ENCODE data around the gene RAB33B.

The RAB33B gene

DNA sequence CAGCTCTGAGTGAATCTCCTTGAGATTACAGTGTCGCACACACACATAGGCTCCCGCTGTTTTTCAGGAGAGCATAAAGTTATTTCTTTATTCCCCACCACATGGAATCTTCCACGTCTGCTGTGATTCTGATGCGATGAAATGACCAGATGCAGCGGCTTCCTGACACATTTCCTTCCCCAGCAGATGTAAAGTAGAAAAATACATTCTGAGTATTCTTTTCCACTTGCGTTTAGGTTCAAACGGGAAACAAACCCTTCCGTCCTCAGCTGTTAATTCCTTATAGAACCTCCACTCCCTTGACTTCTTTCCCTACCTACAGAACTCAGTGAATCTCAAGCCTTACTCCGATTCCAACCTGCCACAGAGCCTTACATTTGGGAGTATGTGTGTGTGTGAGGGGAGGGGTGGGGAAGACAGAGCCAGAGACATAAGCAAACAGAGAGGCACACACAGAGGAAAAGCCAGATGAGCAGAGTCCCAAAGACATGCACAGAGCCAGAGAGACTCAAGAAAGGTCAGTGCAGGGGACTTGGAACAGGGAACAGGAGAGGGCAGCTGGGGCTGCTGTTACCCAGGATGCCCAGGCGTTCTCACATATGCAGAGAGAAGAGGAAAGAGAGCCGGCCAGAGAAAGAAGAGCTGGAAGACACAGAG, 54.8 kb downstream of the RAB33B start:
- TF ChIP-seq GATA1 (IDR thresholded peaks at IDR 0.05; ENCODE audit: low read depth, low read length), result no peak
- DNase-seq, result no peak

DNA sequence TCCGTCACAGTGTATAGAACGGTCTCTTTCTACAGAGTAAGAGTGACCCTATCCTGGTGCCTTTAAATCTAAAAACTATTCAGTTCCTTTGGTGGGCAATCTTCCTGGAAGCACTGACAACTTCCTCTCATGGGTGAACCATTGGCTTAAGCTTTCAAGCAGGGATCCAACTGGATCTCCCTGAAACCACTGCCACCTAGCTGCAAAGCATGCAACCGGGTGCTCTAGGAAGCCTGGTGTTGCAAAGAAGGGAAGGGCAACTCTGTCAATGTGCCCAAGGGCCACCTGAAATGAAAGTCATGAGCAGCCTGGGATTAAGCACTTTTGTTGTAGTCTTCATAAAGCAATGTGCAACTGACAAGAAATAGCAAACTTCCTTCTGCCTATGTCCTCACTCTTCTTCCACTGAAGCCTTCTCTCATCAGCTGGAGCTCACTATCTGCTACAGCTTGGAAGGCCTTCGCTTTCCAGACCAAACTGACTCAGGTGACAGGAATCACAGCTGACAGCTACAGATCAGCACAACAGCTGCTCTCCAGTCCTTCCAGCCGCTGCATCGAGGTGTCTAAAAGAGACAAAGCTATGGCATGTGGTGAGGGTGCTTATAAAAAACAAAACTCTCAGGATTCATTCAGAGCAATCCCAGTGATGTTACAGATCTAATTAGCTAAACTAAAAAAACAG, 55.9 kb downstream of the RAB33B start:
- TF ChIP-seq GATA1 (IDR thresholded peaks at IDR 0.05; ENCODE audit: low read depth, low read length) (no peak), POLR2A (IDR thresholded peaks at IDR 0.05; ENCODE audit: low read length) (no peak)
- peak; percentile 22 to 34 for DNase-seq

DNA sequence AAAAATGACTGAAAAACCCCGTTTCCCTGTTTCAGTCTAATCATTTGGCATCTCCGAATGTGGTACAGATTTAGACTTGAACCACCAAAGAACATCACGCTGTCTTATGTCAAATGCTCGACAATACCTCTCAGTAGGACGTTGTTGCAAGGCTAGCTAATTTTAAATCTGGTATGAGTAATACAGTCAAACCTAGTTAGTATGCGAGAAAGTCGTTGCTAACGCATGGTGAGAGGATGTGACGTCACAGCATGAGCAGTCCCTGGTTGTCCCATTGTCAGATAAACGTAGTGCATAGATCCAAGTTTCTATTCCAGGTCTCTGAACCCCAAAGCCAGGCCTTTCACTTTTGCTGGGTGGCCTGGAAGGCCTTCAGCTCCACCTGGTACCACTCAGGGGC, 57.4 kb downstream of the RAB33B start:
- TF ChIP-seq GATA1 (IDR thresholded peaks at IDR 0.05; ENCODE audit: low read depth, low read length), result no peak
- no peak for TF ChIP-seq POLR2A (IDR thresholded peaks at IDR 0.05; ENCODE audit: low read length)
- DNase-seq, result no peak

DNA sequence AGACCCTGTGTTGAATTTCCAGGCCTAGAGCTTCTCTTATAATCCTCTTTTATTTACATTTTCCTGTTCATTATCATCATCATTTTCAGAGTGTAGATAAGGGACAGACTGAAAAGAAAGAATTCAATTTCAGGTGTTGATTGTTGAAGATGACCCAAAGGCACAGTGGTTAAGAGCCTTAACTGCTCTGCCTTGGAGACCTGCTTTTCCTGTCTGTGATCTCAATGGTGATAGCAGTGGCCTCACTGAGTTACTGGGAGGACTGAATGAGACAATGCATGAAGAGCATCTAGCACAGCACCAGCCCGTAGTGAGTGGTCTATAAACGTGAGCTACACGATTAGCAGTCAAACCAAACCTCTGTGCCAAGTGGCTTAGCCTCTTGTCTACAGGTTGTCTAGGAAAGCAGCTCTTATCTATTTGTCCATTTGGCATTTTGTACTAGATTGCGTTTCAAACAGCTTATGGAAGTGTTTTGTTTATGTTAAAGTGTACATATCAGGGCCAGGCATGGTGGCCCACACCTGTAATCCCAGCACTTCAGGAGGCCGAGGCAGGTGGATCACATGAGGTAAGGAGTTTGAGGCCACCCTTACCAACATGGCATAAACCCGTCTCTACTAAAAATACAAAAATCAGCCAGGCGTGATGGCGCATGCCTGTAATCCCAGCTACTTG, 60.6 kb downstream of the RAB33B start:
- no peak for DNase-seq

DNA sequence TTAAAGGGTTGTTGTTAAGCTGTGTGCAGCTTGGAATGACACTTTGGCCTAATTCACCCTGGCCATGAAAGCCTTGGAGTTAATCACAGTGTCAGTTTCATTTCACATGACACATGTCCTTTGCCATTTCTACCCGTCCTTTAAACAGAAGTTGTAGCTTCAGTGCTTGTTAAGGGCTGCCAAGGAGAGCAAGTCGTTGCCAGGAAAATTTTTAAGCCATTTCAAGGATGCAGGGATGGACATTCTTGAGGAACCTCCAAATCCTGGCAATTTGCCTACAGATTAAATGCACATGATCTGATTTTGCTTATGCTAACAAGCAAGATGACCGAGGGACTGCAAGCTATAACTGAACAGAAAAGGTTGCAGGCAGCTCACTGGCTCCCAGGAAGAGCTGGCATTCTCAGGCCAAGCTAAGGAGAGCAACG, 61.6 kb downstream of the RAB33B start:
- TF ChIP-seq GATA1 (IDR thresholded peaks at IDR 0.05; ENCODE audit: low read depth, low read length), result no peak
- no peak for DNase-seq

More for the DNA sequence above, 60.6 kb downstream of the RAB33B start:
- TF ChIP-seq POLR2A (IDR thresholded peaks at IDR 0.05; ENCODE audit: low read length), result no peak
- TF ChIP-seq GATA1 (IDR thresholded peaks at IDR 0.05; ENCODE audit: low read depth, low read length), result no peak

DNA sequence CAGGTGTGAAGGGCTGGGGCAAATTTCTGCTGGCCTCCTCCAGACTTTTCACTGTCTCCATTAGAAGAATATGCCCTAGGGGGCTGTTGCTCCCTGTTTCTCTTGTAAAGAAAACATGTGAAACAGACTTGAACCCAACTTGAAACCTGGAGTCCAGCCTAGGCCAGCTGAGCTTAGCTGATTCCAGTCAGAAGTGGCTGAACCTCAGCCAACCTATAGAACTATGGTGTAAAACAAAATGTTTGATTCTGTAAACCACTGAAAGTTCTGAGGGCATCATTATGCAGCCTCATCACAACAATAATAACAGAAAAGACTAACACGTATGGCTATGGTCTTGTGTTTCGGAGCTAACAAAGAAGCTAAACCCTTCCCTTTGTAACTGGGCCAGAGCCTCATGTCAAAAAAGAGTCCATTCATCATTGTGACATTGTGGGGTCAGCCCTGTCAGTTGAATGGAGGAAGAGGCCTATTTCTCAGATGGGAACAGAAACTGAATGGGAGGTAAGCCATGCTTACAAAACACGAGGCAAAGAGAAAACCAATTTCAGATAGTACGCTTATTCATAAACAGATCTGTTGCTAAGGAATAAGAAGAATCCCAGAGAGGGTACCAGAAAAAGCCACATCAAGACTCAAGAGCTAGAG, 68.0 kb downstream of the RAB33B start:
- no peak for TF ChIP-seq POLR2A (IDR thresholded peaks at IDR 0.05; ENCODE audit: low read length)
- DNase-seq, result no peak

DNA sequence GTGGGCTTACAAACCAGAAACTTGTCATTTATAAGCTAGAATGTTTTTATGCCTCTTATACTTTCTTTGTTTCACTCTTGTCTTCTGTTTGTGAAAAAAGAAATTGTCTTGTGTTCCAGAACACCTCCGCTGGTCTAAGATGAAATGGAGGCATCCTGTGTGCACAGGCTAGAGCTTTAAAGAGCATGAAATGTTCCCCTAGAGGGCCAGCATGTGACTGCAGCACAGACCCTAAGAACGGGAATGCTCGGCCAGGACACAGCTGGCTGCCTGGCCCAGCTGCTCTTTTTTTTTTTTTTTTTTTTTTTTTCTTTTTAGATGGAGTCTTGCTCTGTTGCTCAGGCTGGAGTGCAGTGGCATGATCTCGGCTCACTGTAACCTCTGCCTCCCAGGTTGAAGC, 68.5 kb downstream of the RAB33B start:
- TF ChIP-seq POLR2A (IDR thresholded peaks at IDR 0.05; ENCODE audit: low read length), result no peak
- TF ChIP-seq GATA1 (IDR thresholded peaks at IDR 0.05; ENCODE audit: low read depth, low read length), result no peak
- no peak for DNase-seq

DNA sequence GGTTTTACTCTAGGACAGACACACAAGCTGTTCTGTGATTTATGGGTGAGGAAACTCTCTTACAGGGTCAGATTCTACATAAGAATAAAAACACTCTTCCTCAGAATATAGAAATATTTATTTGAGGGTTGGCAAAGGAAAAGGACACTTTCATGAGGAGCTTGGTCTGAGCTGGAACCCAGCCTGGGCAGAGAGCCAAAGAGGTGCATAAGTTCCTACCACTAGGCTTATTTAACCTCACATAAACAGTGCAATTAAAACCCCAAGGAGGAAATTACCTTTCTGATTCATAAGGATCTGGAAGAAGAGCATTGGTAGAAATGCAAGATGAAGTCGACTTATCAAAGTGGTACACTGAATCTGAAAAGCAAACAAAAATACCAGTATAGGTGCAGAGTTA, 69.2 kb downstream of the RAB33B start:
- no peak for DNase-seq
- TF ChIP-seq POLR2A (IDR thresholded peaks at IDR 0.05; ENCODE audit: low read length), result no peak
- no peak for TF ChIP-seq GATA1 (IDR thresholded peaks at IDR 0.05; ENCODE audit: low read depth, low read length)

DNA sequence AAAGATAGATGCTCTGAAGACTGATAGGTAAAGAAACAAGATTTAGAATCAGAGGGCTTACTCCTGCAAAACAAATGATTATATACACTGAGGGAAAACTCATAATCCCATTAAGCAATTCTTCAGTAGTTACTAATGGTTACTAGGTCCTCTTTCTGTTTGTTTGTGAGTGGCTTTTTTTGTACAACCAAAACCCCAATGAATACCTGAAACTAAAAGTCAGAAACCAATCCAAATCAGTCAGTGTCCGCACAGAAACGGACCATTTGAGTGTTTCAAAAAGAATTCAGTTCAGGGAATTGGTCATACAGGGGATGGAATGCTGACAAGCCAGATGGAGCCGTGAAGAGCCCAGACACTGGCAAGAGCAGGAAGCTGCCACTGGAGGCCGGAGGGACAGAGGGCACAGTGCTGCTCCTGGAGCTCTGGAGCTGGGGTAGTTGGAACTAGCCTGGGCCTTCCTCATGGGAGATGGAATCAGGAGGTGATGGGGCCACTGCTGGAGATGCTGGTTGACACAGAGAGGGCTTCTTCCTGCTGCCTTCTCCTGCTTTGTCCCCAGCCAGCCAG, 70.2 kb downstream of the RAB33B start:
- TF ChIP-seq GATA1 (IDR thresholded peaks at IDR 0.05; ENCODE audit: low read depth, low read length) (no peak), POLR2A (IDR thresholded peaks at IDR 0.05; ENCODE audit: low read length) (no peak)
- no peak for DNase-seq

DNA sequence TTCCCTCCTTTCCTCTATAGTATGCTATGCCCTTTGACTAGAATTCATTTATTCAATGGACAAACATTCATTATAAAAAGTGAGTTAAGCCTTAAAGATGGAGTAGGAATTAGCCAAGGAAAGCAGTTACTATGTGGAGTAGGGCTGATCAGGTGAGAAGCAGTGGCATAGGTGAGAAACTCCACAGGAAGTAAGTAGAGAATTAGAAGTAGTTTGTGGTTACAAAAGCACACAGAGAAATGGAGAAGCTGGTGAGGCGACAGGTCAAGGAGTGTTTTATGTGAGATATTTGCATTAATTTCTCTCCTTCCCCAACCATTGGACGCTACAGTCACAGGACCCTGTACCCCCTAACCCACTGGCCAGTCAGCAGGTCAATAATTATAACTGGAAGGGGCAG, 71.5 kb downstream of the RAB33B start:
- TF ChIP-seq POLR2A (IDR thresholded peaks at IDR 0.05; ENCODE audit: low read length) (no peak), GATA1 (IDR thresholded peaks at IDR 0.05; ENCODE audit: low read depth, low read length) (no peak)
- no peak for DNase-seq
